ENCODE results near the gene COPB1. TPM values are rescaled to one million over a fixed set of nuclear protein-coding genes. Genes with fewer than 3 reads are reported as not detected.

Gene COPB1
- total and polyA plus RNA-seq, 9 of the 15 experiments (the other 6 are each of a cell fraction or from before 2014, with no cell fraction given) = 64.7 to 188 (median 91.6) TPM

- no peak for TF ChIP-seq MYNN (IDR thresholded peaks at IDR 0.05)
- TF ChIP-seq MYNN (CRISPR knock-in tag; IDR thresholded peaks at IDR 0.05) = no peak
- no peak for TF ChIP-seq E2F6 (IDR thresholded peaks at IDR 0.05; ENCODE audit: borderline replicate concordance in 1 of 2, extremely low read depth in 1 of 2, insufficient read depth in 1 of 2, insufficient read length in 1 of 2, low read depth in 1 of 2, low read length in 1 of 2, poor library complexity in 1 of 2, severe bottlenecking in 1 of 2)
- no peak for TF ChIP-seq NR0B1 (IDR thresholded peaks at IDR 0.05; ENCODE audit: partially characterized antibody)
- TF ChIP-seq ZNF165 (CRISPR knock-in tag; IDR thresholded peaks at IDR 0.05; ENCODE audit: borderline replicate concordance) = no peak
- no peak for TF ChIP-seq E2F4 (CRISPR knock-in tag; IDR thresholded peaks at IDR 0.05; ENCODE audit: low read depth)
- no peak for TF ChIP-seq ZFP30 (CRISPR knock-in tag; IDR thresholded peaks at IDR 0.05; ENCODE audit: borderline replicate concordance)
- peak; percentile 75 for TF ChIP-seq POU5F1 (IDR thresholded peaks at IDR 0.05; ENCODE audit: borderline replicate concordance, low read depth, low read length, partially characterized antibody)
- TF ChIP-seq MECOM (CRISPR knock-in tag; IDR thresholded peaks at IDR 0.05) = no peak
- no peak for TF ChIP-seq THRB (CRISPR knock-in tag; conservative IDR thresholded peaks at IDR 0.05)
- no peak for TF ChIP-seq SIX5 (IDR thresholded peaks at IDR 0.05; ENCODE audit: borderline replicate concordance in 1 of 2, insufficient read depth in 1 of 2, low read depth in 1 of 2, low read length in 2 of 2)
- TF ChIP-seq L3MBTL2 (IDR thresholded peaks at IDR 0.05) = no peak
- TF ChIP-seq PRMT5 (CRISPR knock-in tag; IDR thresholded peaks at IDR 0.05) = no peak
- no peak for TF ChIP-seq SMARCC2 (IDR thresholded peaks at IDR 0.05; ENCODE audit: low read depth)
- no peak for TF ChIP-seq DNMT1 (IDR thresholded peaks at IDR 0.05)
- TF ChIP-seq CEBPB (tag; IDR thresholded peaks at IDR 0.05) = no peak
- no peak for TF ChIP-seq PHB2 (IDR thresholded peaks at IDR 0.05; ENCODE audit: low read depth)
- no peak for TF ChIP-seq ZFP1 (CRISPR knock-in tag; IDR thresholded peaks at IDR 0.05)
- no peak for TF ChIP-seq ZNF699 (CRISPR knock-in tag; IDR thresholded peaks at IDR 0.05; ENCODE audit: insufficient replicate concordance)
- TF ChIP-seq KDM4B (IDR thresholded peaks at IDR 0.05; ENCODE audit: borderline replicate concordance in 2 of 2, low read depth in 1 of 2) = no peak
- TF ChIP-seq ZFP36 (IDR thresholded peaks at IDR 0.05; ENCODE audit: low read depth, low read length, partially characterized antibody) = no peak
- no peak for TF ChIP-seq SNIP1 (IDR thresholded peaks at IDR 0.05; ENCODE audit: low read depth)
- no peak for TF ChIP-seq ZNF764 (CRISPR knock-in tag; IDR thresholded peaks at IDR 0.05; ENCODE audit: low read depth)
- peak; percentile 39 for TF ChIP-seq GABPA (tag; conservative IDR thresholded peaks at IDR 0.05; ENCODE audit: low read depth)
Measured at GRCh38 chr11:14499560-14500180, at the start of gene COPB1 (continued).

Measured in K562 (cell line).